Naive thymus-derived CD8-positive, alpha-beta T cell (primary cell): ENCODE measurements around the gene TMEM179. TPM values are rescaled to one million over a fixed set of nuclear protein-coding genes. Genes with fewer than 3 reads are reported as not detected.

Experiments
- ATAC-seq, 2 donors: fragments of 150-1000 bp; cut with Tn5 transposase in 1 of 2; sonication (Bioruptor Pico), chemical (Tn5 transposase) in 1 of 2; 1 replicate in 1 of 2; 2 replicates in 1 of 2; pipeline ENCODE4 v1.10.0; 2021; ENCODE audit warnings: mild to moderate bottlenecking in 2 of 2, moderate library complexity in 2 of 2
- POLR2A ChIA-PET: fragments of 350-600 bp; sonication (Branson Sonifier 250); formaldehyde crosslinking; loops from one replicate; lab custom pipeline; 2021; ENCODE audit warnings: antibody characterized with exemption; lab: Charles Lee
- DNase-seq, 10 donors: peaks; one replicate each; pipeline versions ENCODE4 v3.0.0 to v3.0.0-alpha.2; 2020 to 2022
- H3K27ac Mint-ChIP-seq, 10 donors: one replicate each; pipeline ENCODE4 v1.8.0; 2020 to 2022; ENCODE audit warnings: mild to moderate bottlenecking in 10 of 10, mixed read lengths in 10 of 10, moderate library complexity in 4 of 10, inconsistent platforms in 1 of 10
- H3K27me3 Mint-ChIP-seq, 5 donors: one replicate each; pipeline ENCODE4 v1.8.0; 2021 to 2022; ENCODE audit warnings: mixed read lengths in 5 of 5
- H3K36me3 Mint-ChIP-seq, 3 donors: one replicate each; pipeline ENCODE4 v1.8.0; 2020 to 2022; ENCODE audit warnings: mixed read lengths in 3 of 3, mild to moderate bottlenecking in 2 of 3, inconsistent platforms in 1 of 3
- H3K4me1 Mint-ChIP-seq, 4 donors: one replicate each; pipeline ENCODE4 v1.8.0; 2021 to 2022; ENCODE audit warnings: mixed read lengths in 4 of 4
- H3K4me3 Mint-ChIP-seq, 10 donors: one replicate each; pipeline ENCODE4 v1.8.0; 2020 to 2022; ENCODE audit warnings: mild to moderate bottlenecking in 10 of 10, mixed read lengths in 10 of 10, moderate library complexity in 6 of 10, inconsistent platforms in 1 of 10
- H3K9me3 Mint-ChIP-seq, 9 donors: one replicate each; pipeline ENCODE4 v1.8.0; 2020 to 2022; ENCODE audit warnings: mixed read lengths in 9 of 9, mild to moderate bottlenecking in 3 of 9, inconsistent platforms in 1 of 9, moderate library complexity in 1 of 9
- polyA plus RNA-seq, 3 donors: library from polyadenylated mRNA; unstranded; fragments of 300-500 nt; fragmentation: Illumina TruSeq; gene quantifications; one replicate each; pipeline ENCODE4 v1.2.3, GENCODE V29; 2021
- total RNA-seq, 8 experiments: library from RNA in 2 of 8; stranded (reverse) in 2 of 8; gene quantifications; one replicate each; pipeline ENCODE4 v1.2.3 and lab custom pipeline; 2021 to 2026

The TMEM179 gene
- total and polyA plus RNA-seq, 5 experiments from 2014 or later, result not detected

GRCh38 chr14:104577847-104578301, 26.7 kb downstream of the TMEM179 start:
- no peaks in the 10 kb centered on the region for H3K36me3 Mint-ChIP-seq
- H3K27me3 Mint-ChIP-seq, result peaks cover 0 to 10% (median 6%) of the 10 kb centered on the region in 5 donors
- no peaks in the 10 kb centered on the region for H3K9me3 Mint-ChIP-seq
- H3K4me1 Mint-ChIP-seq, result no peaks in the 10 kb centered on the region
- H3K27ac Mint-ChIP-seq, result no peak overlapping the region
- H3K4me3 Mint-ChIP-seq, result no peak overlapping the region
- DNase-seq, result no peak
- ATAC-seq, result no peak
- POLR2A ChIA-PET, result no interaction called here

GRCh38 chr14:104577426-104577825, 27.1 kb downstream of the TMEM179 start:
- DNase-seq (no peak), ATAC-seq (no peak)
- POLR2A ChIA-PET, result no interaction called here
- no peak overlapping the region for H3K27ac Mint-ChIP-seq
- no peaks in the 10 kb centered on the region for H3K4me1 Mint-ChIP-seq
- no peaks in the 10 kb centered on the region for H3K9me3 Mint-ChIP-seq
- H3K36me3 Mint-ChIP-seq, result no peaks in the 10 kb centered on the region
- H3K4me3 Mint-ChIP-seq, result no peak overlapping the region
- H3K27me3 Mint-ChIP-seq, result peaks cover 0 to 10% (median 6%) of the 10 kb centered on the region in 5 donors

- Mint-ChIP-seq H3K4me3 (no peak overlapping the region), H3K9me3 (no peaks in the 10 kb centered on the region), H3K4me1 (no peaks in the 10 kb centered on the region), H3K27me3 (peaks cover 0 to 10% (median 6%) of the 10 kb centered on the region in 5 donors), H3K27ac (no peak overlapping the region), H3K36me3 (no peaks in the 10 kb centered on the region)
- DNase-seq, result no peak
- POLR2A ChIA-PET, result no interaction called here
- no peak for ATAC-seq
Measured at GRCh38 chr14:104576970-104577332, 27.6 kb downstream of the TMEM179 start.

- no peak for DNase-seq
- Mint-ChIP-seq H3K4me1 (no peaks in the 10 kb centered on the region), H3K9me3 (no peaks in the 10 kb centered on the region), H3K27me3 (peaks cover 0 to 9% (median 5%) of the 10 kb centered on the region in 5 donors), H3K36me3 (no peaks in the 10 kb centered on the region), H3K27ac (no peak overlapping the region), H3K4me3 (no peak overlapping the region)
- no peak for ATAC-seq
- POLR2A ChIA-PET, result no interaction called here
Measured at GRCh38 chr14:104576232-104576969, 28.2 kb downstream of the TMEM179 start.

- H3K4me3 Mint-ChIP-seq, result no peak overlapping the region
- no peak for ATAC-seq
- peaks cover 0 to 8% (median 0%) of the 10 kb centered on the region in 5 donors for H3K27me3 Mint-ChIP-seq
- no peaks in the 10 kb centered on the region for H3K9me3 Mint-ChIP-seq
- DNase-seq, result no peak
- POLR2A ChIA-PET, result no interaction called here
- no peaks in the 10 kb centered on the region for H3K4me1 Mint-ChIP-seq
- no peak overlapping the region for H3K27ac Mint-ChIP-seq
- H3K36me3 Mint-ChIP-seq, result no peaks in the 10 kb centered on the region
Measured at GRCh38 chr14:104574978-104575583, 29.5 kb downstream of the TMEM179 start.

GRCh38 chr14:104574536-104574935, 30.0 kb downstream of the TMEM179 start:
- Mint-ChIP-seq H3K27ac (no peak overlapping the region), H3K4me1 (no peaks in the 10 kb centered on the region), H3K36me3 (no peaks in the 10 kb centered on the region), H3K4me3 (no peak overlapping the region), H3K27me3 (peaks cover 0 to 6% (median 0%) of the 10 kb centered on the region in 5 donors), H3K9me3 (no peaks in the 10 kb centered on the region)
- no peak for ATAC-seq
- POLR2A ChIA-PET, result no interaction called here
- DNase-seq, result no peak

- POLR2A ChIA-PET, result no interaction called here
- peaks cover 0 to 9% (median 0%) of the 10 kb centered on the region in 5 donors for H3K27me3 Mint-ChIP-seq
- no peak overlapping the region for H3K27ac Mint-ChIP-seq
- H3K36me3 Mint-ChIP-seq, result no peaks in the 10 kb centered on the region
- no peaks in the 10 kb centered on the region for H3K4me1 Mint-ChIP-seq
- ATAC-seq (no peak), DNase-seq (no peak)
- H3K9me3 Mint-ChIP-seq, result no peaks in the 10 kb centered on the region
- no peak overlapping the region for H3K4me3 Mint-ChIP-seq
Measured at GRCh38 chr14:104573930-104574329, 30.6 kb downstream of the TMEM179 start.

GRCh38 chr14:104572668-104573067, 31.9 kb downstream of the TMEM179 start:
- H3K27ac Mint-ChIP-seq, result no peak overlapping the region

GRCh38 chr14:104572024-104572626, 32.4 kb downstream of the TMEM179 start:
- no peaks in the 10 kb centered on the region for H3K4me1 Mint-ChIP-seq
- ATAC-seq (no peak), DNase-seq (no peak)
- no peaks in the 10 kb centered on the region for H3K9me3 Mint-ChIP-seq
- no peak overlapping the region for H3K4me3 Mint-ChIP-seq
- POLR2A ChIA-PET, result no interaction called here
- no peak overlapping the region for H3K27ac Mint-ChIP-seq
- no peaks in the 10 kb centered on the region for H3K36me3 Mint-ChIP-seq
- peaks cover 0 to 9% (median 0%) of the 10 kb centered on the region in 5 donors for H3K27me3 Mint-ChIP-seq

More at GRCh38 chr14:104572668-104573067, 31.9 kb downstream of the TMEM179 start:
- ATAC-seq (no peak), DNase-seq (no peak)
- POLR2A ChIA-PET, result no interaction called here
- Mint-ChIP-seq H3K4me1 (no peaks in the 10 kb centered on the region), H3K9me3 (no peaks in the 10 kb centered on the region), H3K36me3 (no peaks in the 10 kb centered on the region), H3K27me3 (peaks cover 0 to 9% (median 0%) of the 10 kb centered on the region in 5 donors), H3K4me3 (no peak overlapping the region)

- DNase-seq (no peak), ATAC-seq (no peak)
- peaks cover 0 to 11% (median 2%) of the 10 kb centered on the region in 5 donors for H3K27me3 Mint-ChIP-seq
- no peaks in the 10 kb centered on the region for H3K36me3 Mint-ChIP-seq
- H3K9me3 Mint-ChIP-seq, result no peaks in the 10 kb centered on the region
- peak overlapping the region in 1 of 10 donors; percentile 6 for H3K4me3 Mint-ChIP-seq
- H3K27ac Mint-ChIP-seq, result no peak overlapping the region
- POLR2A ChIA-PET, result no interaction called here
- H3K4me1 Mint-ChIP-seq, result no peaks in the 10 kb centered on the region
Measured at GRCh38 chr14:104571246-104571645, 33.3 kb downstream of the TMEM179 start.

GRCh38 chr14:104569435-104569834, 35.1 kb downstream of the TMEM179 start:
- DNase-seq, result no peak
- Mint-ChIP-seq H3K9me3 (no peaks in the 10 kb centered on the region), H3K36me3 (no peaks in the 10 kb centered on the region), H3K4me3 (no peak overlapping the region), H3K4me1 (no peaks in the 10 kb centered on the region), H3K27me3 (peaks cover 0 to 24% (median 8%) of the 10 kb centered on the region in 5 donors), H3K27ac (peak overlapping the region in 1 of 10 donors; percentile 40)
- POLR2A ChIA-PET, result no interaction called here
- ATAC-seq, result no peak

GRCh38 chr14:104568620-104569019, 36.0 kb downstream of the TMEM179 start:
- no peaks in the 10 kb centered on the region for H3K36me3 Mint-ChIP-seq
- POLR2A ChIA-PET, result no interaction called here
- peaks cover 2 to 7% (median 3%) of the 10 kb centered on the region in 4 donors for H3K4me1 Mint-ChIP-seq

GRCh38 chr14:104567957-104568225, 36.7 kb downstream of the TMEM179 start:
- Mint-ChIP-seq H3K9me3 (no peaks in the 10 kb centered on the region), H3K4me3 (no peak overlapping the region), H3K4me1 (peaks cover 2 to 7% (median 3%) of the 10 kb centered on the region in 4 donors), H3K36me3 (no peaks in the 10 kb centered on the region), H3K27ac (no peak overlapping the region), H3K27me3 (peaks cover 0 to 32% (median 13%) of the 10 kb centered on the region in 5 donors)
- no peak for DNase-seq
- POLR2A ChIA-PET, result no interaction called here
- no peak for ATAC-seq

More at GRCh38 chr14:104568620-104569019, 36.0 kb downstream of the TMEM179 start:
- ATAC-seq (no peak), DNase-seq (no peak)
- Mint-ChIP-seq H3K27ac (no peak overlapping the region), H3K9me3 (no peaks in the 10 kb centered on the region), H3K4me3 (no peak overlapping the region), H3K27me3 (peaks cover 0 to 31% (median 13%) of the 10 kb centered on the region in 5 donors)
